Thyroid gland (tissue), 4 donors: ENCODE results near the gene CACNB4. TPM values are rescaled to one million over a fixed set of nuclear protein-coding genes. Genes with fewer than 3 reads are reported as not detected.

Source experiments
- DNase-seq, 2 donors: peaks; one replicate each; pipeline ENCODE4 v3.0.0-alpha.2; 2019
- H3K27ac ChIP-seq, 3 donors: fragments of 200-600 bp; sonication (generic); 1 replicate in 2 of 3; 2 replicates in 1 of 3; pipeline ENCODE4 v1.5.1; 2016 to 2019; ENCODE audit warnings: mild to moderate bottlenecking in 1 of 3, moderate library complexity in 1 of 3
- H3K27me3 ChIP-seq: fragments of 200-600 bp; sonication (generic); one replicate; pipeline ENCODE4 v1.5.1; 2019
- H3K36me3 ChIP-seq, 2 donors: fragments of 200-600 bp; sonication (generic); one replicate each; pipeline ENCODE4 v1.5.1; 2016 to 2019
- H3K4me1 ChIP-seq, 2 donors: fragments of 200-600 bp; sonication (generic); one replicate each; pipeline ENCODE4 v1.5.1; 2017 to 2019
- H3K4me3 ChIP-seq, 3 donors: fragments of 200-600 bp; sonication (generic); replicated peaks in 1 of 3; 1 replicate in 2 of 3; 2 replicates in 1 of 3; pipeline ENCODE4 v1.5.1; 2016; ENCODE audit warnings: mild to moderate bottlenecking in 1 of 3
- H3K9me3 ChIP-seq: fragments of 200-600 bp; sonication (generic); one replicate; pipeline ENCODE4 v1.5.1; 2017
- POLR2A ChIP-seq, 2 donors: fragments of 450-650 bp; IDR thresholded peaks; one replicate each; pipeline ENCODE4 v1.6.1; 2017; ENCODE audit warnings: antibody characterized with exemption in 2 of 2, mild to moderate bottlenecking in 2 of 2, moderate library complexity in 1 of 2
- WGBS, 2 donors: methylation state at CpG; one replicate each; pipeline ENCODE4 v1.1.5; 2017; 5-methylcytosine and 5-hydroxymethylcytosine counted together
- intact Hi-C: fragments of 100-400 bp; cut with DNase I; formaldehyde crosslinking; loops from one replicate; pipeline ENCODE4 v1.15.1; 2023
- total RNA-seq, 4 donors: library from RNA; depleted of rRNA; stranded (reverse); fragments of >200 nt; gene quantifications; one replicate each; pipeline ENCODE4 v1.2.3, GENCODE V29; 2016
- TF ChIP-seq, protein P1 (sequence below), 6 experiments: fragments of 200-600 bp in 3 of 6; fragments of 450-650 bp in 3 of 6; sonication (generic) in 3 of 6; IDR thresholded peaks; one replicate each; pipeline ENCODE4 v1.5.1; 2016 to 2019; ENCODE audit warnings: antibody characterized with exemption in 6 of 6, mild to moderate bottlenecking in 2 of 6, inconsistent platforms in 1 of 6, moderate library complexity in 1 of 6

The CACNB4 gene
- total RNA-seq, 4 donors from 2014 or later: 3.0 to 3.6 (median 3.2) TPM

DNA sequence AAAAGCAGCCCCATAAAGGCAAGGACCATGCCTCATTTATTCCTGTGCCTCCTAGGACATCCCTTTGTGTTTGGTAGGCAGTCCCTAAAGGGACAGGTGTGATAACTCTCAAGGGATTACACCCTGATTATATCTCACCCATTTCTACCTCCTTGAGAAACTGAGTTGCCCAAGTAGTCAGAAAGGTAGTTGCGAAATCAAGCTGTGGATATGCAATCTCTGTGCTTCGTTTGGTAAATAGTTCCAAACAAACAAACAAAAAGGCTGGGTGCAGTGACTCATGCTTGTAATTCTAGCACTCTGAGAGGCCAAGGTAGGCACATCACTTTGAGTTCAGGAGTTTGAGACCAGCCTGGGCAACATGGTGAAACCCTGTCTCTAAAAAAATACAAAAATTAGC lies 170.5 kb downstream of the CACNB4 start:
- TF ChIP-seq, protein P1, sequence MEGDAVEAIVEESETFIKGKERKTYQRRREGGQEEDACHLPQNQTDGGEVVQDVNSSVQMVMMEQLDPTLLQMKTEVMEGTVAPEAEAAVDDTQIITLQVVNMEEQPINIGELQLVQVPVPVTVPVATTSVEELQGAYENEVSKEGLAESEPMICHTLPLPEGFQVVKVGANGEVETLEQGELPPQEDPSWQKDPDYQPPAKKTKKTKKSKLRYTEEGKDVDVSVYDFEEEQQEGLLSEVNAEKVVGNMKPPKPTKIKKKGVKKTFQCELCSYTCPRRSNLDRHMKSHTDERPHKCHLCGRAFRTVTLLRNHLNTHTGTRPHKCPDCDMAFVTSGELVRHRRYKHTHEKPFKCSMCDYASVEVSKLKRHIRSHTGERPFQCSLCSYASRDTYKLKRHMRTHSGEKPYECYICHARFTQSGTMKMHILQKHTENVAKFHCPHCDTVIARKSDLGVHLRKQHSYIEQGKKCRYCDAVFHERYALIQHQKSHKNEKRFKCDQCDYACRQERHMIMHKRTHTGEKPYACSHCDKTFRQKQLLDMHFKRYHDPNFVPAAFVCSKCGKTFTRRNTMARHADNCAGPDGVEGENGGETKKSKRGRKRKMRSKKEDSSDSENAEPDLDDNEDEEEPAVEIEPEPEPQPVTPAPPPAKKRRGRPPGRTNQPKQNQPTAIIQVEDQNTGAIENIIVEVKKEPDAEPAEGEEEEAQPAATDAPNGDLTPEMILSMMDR (IDR thresholded peaks at IDR 0.05): no peak
- TF ChIP-seq POLR2A (IDR thresholded peaks at IDR 0.05): no peak
- H3K27me3 ChIP-seq: no peaks in the 10 kb centered on the region
- 85 to 86% methylated on average over 2 of the region's 2 CpGs for WGBS, 2 donors
- no peak overlapping the region for H3K4me3 ChIP-seq
- no peak for DNase-seq
- no peaks in the 10 kb centered on the region for H3K9me3 ChIP-seq
- peaks cover 0 to 3% of the 10 kb centered on the region in 2 donors for H3K4me1 ChIP-seq
- no peak overlapping the region for H3K27ac ChIP-seq
- H3K36me3 ChIP-seq: no peaks in the 10 kb centered on the region
- intact Hi-C loops: no loop called here

- Histone ChIP-seq H3K27me3 (no peaks in the 10 kb centered on the region), H3K9me3 (no peaks in the 10 kb centered on the region), H3K4me1 (peaks cover 3 to 10% of the 10 kb centered on the region in 2 donors), H3K4me3 (no peak overlapping the region), H3K27ac (no peak overlapping the region), H3K36me3 (no peaks in the 10 kb centered on the region)
- TF ChIP-seq, protein P1 (IDR thresholded peaks at IDR 0.05): no peak
- no peak for TF ChIP-seq POLR2A (IDR thresholded peaks at IDR 0.05)
- no peak for DNase-seq
- 89 to 90% methylated on average over 7 of the region's 7 CpGs for WGBS, 2 donors
- intact Hi-C loops: no loop called here
Measured at GRCh38 chr2:151927501-151928221, 171.2 kb downstream of the CACNB4 start.

- intact Hi-C loops: no loop called here
- 30 to 36% methylated on average over 5 of the region's 5 CpGs for WGBS, 2 donors
- Histone ChIP-seq H3K4me1 (peaks cover 3 to 14% of the 10 kb centered on the region in 2 donors), H3K9me3 (no peaks in the 10 kb centered on the region), H3K27me3 (no peaks in the 10 kb centered on the region), H3K36me3 (no peaks in the 10 kb centered on the region), H3K27ac (no peak overlapping the region), H3K4me3 (no peak overlapping the region)
- DNase-seq: peak; percentile 73 to 85
- TF ChIP-seq POLR2A (IDR thresholded peaks at IDR 0.05): no peak
- TF ChIP-seq, protein P1 (IDR thresholded peaks at IDR 0.05): no peak
Measured at GRCh38 chr2:151922845-151923666, 175.8 kb downstream of the CACNB4 start.

- no peaks in the 10 kb centered on the region for H3K9me3 ChIP-seq
- WGBS, 2 donors: 76 to 77% methylated on average over 1 of the region's 1 CpG
- H3K27me3 ChIP-seq: no peaks in the 10 kb centered on the region
- no peak for DNase-seq
- H3K36me3 ChIP-seq: no peaks in the 10 kb centered on the region
- intact Hi-C loops: no loop called here
- peaks cover 3 to 14% of the 10 kb centered on the region in 2 donors for H3K4me1 ChIP-seq
- no peak for TF ChIP-seq POLR2A (IDR thresholded peaks at IDR 0.05)
- TF ChIP-seq, protein P1 (IDR thresholded peaks at IDR 0.05): no peak
- no peak overlapping the region for H3K27ac ChIP-seq
- no peak overlapping the region for H3K4me3 ChIP-seq
Measured at GRCh38 chr2:151919786-151920185, 179.1 kb downstream of the CACNB4 start.

DNA sequence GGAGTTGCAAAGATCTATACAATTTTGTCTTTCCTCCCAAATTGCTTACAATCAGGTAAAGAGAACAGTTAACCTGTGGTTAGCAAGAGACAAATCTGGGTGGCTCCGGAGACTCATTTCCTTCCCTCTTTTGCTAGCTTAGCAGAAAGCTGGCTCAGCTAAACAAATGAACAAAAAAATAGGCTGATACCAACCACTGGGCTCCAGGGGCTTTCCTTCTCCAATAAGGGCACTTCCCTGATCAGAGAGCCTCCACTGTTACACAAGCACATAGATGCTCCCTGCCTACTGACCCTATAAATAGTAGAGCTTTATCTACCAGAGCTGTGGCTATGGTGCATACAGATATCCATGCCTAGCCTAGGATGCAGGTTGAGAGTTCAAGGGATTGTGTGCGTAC lies 180.5 kb downstream of the CACNB4 start:
- no peak for DNase-seq
- Histone ChIP-seq H3K4me3 (no peak overlapping the region), H3K27ac (no peak overlapping the region), H3K9me3 (no peaks in the 10 kb centered on the region), H3K27me3 (no peaks in the 10 kb centered on the region), H3K36me3 (no peaks in the 10 kb centered on the region), H3K4me1 (peaks cover 3 to 11% of the 10 kb centered on the region in 2 donors)
- WGBS, 2 donors: 71 to 83% methylated on average over 2 of the region's 2 CpGs
- intact Hi-C loops: no loop called here
- no peak for TF ChIP-seq POLR2A (IDR thresholded peaks at IDR 0.05)
- TF ChIP-seq, protein P1 (IDR thresholded peaks at IDR 0.05): no peak
